Diencephalon (tissue), 1 donor: ENCODE measurements around the gene BLOC1S5. TPM values are rescaled to one million over a fixed set of nuclear protein-coding genes. Genes with fewer than 3 reads are reported as not detected.

Experiments
- total RNA-seq: library from RNA; depleted of rRNA; stranded (reverse); fragments of >200 nt; gene quantifications from one replicate; pipeline ENCODE4 v1.2.3, GENCODE V29; 2014

The BLOC1S5 gene, protein sequence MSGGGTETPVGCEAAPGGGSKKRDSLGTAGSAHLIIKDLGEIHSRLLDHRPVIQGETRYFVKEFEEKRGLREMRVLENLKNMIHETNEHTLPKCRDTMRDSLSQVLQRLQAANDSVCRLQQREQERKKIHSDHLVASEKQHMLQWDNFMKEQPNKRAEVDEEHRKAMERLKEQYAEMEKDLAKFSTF
- total RNA-seq, result 19.1 TPM

DNA sequence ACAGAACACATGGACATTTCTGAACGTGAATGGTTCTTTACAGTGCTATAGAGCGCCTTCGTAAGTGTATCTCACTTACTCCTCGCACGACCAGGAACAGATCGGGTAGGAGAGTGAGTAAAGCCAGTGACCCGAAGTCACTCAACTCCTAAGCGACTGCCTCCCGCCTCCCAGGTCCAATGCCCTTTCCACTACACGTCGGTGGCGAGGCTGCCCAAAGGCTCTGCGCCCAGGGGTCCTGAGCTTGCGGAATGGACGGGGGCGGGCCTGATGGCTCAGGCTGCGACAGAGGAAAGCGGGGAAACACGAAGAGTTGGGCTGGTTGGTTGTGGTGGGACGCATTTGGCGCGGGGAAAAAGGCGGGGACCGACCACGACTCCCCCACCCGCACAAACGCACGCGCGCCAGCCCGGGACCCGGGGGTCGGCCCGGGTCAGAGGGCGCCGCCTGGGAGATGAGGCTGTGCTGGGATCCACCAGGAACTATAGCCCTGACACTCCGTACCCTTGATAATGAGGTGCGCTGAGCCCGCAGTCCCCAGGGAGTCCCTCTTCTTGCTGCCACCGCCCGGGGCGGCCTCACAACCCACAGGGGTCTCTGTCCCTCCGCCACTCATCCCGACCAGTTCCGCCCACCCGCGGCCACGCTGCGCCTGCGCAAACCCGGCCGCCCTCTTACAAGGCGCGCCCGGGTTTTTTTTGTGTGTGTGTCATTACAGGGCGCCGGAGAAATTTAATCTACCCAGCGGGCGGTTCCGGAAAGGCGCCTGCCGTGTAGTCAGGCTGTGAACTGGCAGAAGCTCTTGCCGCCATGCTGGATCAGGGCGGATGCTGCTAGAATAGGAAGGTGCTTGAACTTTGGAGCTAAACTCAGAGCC is at the start of gene BLOC1S5:
TSS of gene BLOC1S5 (minus strand) at position 629 of the 877 bp plus-strand sequence. CDS start at position 616, 13 bp downstream.

DNA sequence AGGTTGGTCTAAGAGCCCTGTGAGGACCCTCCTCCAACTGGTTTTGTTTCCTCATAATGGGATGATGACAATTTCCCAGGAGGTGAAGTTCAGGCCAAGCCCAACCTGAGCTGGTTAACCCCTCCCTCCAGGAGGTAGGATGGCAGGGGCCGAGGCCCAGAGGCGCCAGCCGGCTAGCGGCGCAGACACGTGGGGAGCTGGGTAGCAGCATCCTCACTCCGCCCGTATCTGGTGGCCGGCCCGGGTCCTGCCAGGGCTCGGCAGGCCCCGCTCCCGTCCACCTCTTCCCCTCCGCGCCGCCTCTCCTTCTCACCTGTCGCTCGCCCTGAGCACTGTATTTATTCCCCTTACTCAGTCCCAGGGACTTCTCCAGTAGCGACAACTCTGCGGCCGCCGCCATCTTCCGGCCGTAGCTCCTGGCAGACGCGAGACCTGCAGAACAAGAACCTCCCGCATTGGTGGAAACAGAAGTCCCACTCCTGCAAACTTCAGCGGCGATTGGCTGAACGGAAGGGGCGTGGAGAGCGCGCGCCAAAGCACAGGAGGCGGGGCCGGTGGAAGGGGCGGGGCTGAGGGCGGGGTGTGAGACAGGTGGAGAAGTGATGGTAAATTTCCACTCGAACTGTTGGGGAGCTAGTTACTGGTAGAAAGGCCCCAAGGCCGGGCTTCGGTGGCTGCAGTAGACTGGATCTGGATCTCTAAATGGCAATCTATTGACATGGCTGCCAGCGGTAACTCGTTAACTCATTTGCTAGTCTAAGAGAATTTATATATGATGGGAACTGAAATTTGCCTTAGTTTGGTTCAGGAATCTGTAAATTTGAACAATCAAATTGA is 38.2 kb upstream of the BLOC1S5 start, which contains the start of gene EEF1E1:
TSS of gene EEF1E1 (minus strand) at position 427 of the 837 bp plus-strand sequence. CDS start at position 400, 27 bp downstream.

Other genes starting within 250 kb of the BLOC1S5 start
- 46.8 TPM for gene TXNDC5, start 153.6 kb downstream of the BLOC1S5 start, total RNA-seq
- gene EEF1E1, start 38.2 kb upstream of the BLOC1S5 start, total RNA-seq, result 42.4 TPM